ENCODE measurements around the gene AKAP1. TPM values are rescaled to one million over a fixed set of nuclear protein-coding genes. Genes with fewer than 3 reads are reported as not detected.

AKAP1 gene
- polyA plus RNA-seq, 1 of the 3 experiments (the other 2 are of a cell fraction): 36.3 TPM

GRCh38 chr17:57068707-57069106, 16.3 kb upstream of the AKAP1 start:
- H3K4me1 ChIP-seq (ENCODE audit: control insufficient read depth in 1 of 2, insufficient read depth in 2 of 2, low read depth in 1 of 2, low read length in 1 of 2): no peaks in the 10 kb centered on the region
- H2AFZ ChIP-seq (ENCODE audit: low read depth): no peak overlapping the region
- POLR2A ChIA-PET: no interaction called here
- H3K9me3 ChIP-seq: no peaks in the 10 kb centered on the region
- no peak overlapping the region for H3K4me3 ChIP-seq (ENCODE audit: low read depth in 2 of 2, low read length in 1 of 2)
- no peak overlapping the region for H3K4me2 ChIP-seq
- H3K27me3 ChIP-seq (ENCODE audit: insufficient read depth): peaks cover 9% of the 10 kb centered on the region
- no peaks in the 10 kb centered on the region for H3K9me2 ChIP-seq
- no peak for TF ChIP-seq MAX (IDR thresholded peaks at IDR 0.05; ENCODE audit: low read depth)
- TF ChIP-seq FOXM1 (IDR thresholded peaks at IDR 0.05; ENCODE audit: low read depth): no peak
- no peak for TF ChIP-seq EP300 (IDR thresholded peaks at IDR 0.05; ENCODE audit: borderline replicate concordance in 1 of 2, low read depth in 1 of 2, low read length in 1 of 2)
- no peak for TF ChIP-seq SMC3 (IDR thresholded peaks at IDR 0.05; ENCODE audit: low read depth, low read length)
- no peak for TF ChIP-seq SIN3A (IDR thresholded peaks at IDR 0.05; ENCODE audit: borderline replicate concordance, low read depth, low read length)
- TF ChIP-seq TEAD4 (IDR thresholded peaks at IDR 0.05; ENCODE audit: borderline replicate concordance, insufficient read depth): no peak
- TF ChIP-seq FOSL2 (IDR thresholded peaks at IDR 0.05; ENCODE audit: borderline replicate concordance, low read depth): no peak
- TF ChIP-seq CHD2 (IDR thresholded peaks at IDR 0.05; ENCODE audit: low read length, partially characterized antibody): no peak
- no peak for TF ChIP-seq ELF1 (IDR thresholded peaks at IDR 0.05)
- no peak for TF ChIP-seq GATA2 (CRISPR knock-in tag; IDR thresholded peaks at IDR 0.05)
- TF ChIP-seq TAF1 (IDR thresholded peaks at IDR 0.05; ENCODE audit: borderline replicate concordance, low read depth, low read length): no peak
- no peak for TF ChIP-seq USF2 (IDR thresholded peaks at IDR 0.05; ENCODE audit: borderline replicate concordance, low read depth, low read length)
- TF ChIP-seq IRF3 (IDR thresholded peaks at IDR 0.05; ENCODE audit: low read depth, low read length): no peak
- TF ChIP-seq NFIC (IDR thresholded peaks at IDR 0.05; ENCODE audit: borderline replicate concordance): no peak
- TF ChIP-seq CTCF (IDR thresholded peaks at IDR 0.05): no peak
- no peak for TF ChIP-seq RAD21 (IDR thresholded peaks at IDR 0.05; ENCODE audit: low read length)
- no peak overlapping the region for H3K9ac ChIP-seq
- H4K20me1 ChIP-seq (ENCODE audit: insufficient read depth): no peaks in the 10 kb centered on the region
- CTCF ChIA-PET: interaction anchor here (1.1 kb wide), 1 partner anchor 17 kb away, joined by 3 read pairs; no protein-coding TSS in a partner anchor
- DNase-seq: no peak
- H3F3A ChIP-seq (replicated peaks; ENCODE audit: insufficient read depth): no peaks in the 10 kb centered on the region
- 89% methylated on average over 2 of the region's 2 CpGs for WGBS (ENCODE audit: low lambda C conversion rate)
- H3K79me2 ChIP-seq (ENCODE audit: insufficient read depth): no peaks in the 10 kb centered on the region
- no peaks in the 10 kb centered on the region for H3K36me3 ChIP-seq (replicated peaks in 1 of 2; ENCODE audit: control insufficient read depth in 1 of 2, insufficient read depth in 2 of 2, low read length in 1 of 2)
- no peak overlapping the region for H3K27ac ChIP-seq (ENCODE audit: low read depth in 2 of 2, low read length in 1 of 2)

All from SK-N-SH (cell line).